ENCODE data around the gene DSP. TPM values are rescaled to one million over a fixed set of nuclear protein-coding genes. Genes with fewer than 3 reads are reported as not detected.

Gene DSP
- total RNA-seq, 1 donor from 2014 or later = 109 TPM

- TF ChIP-seq, protein P1, sequence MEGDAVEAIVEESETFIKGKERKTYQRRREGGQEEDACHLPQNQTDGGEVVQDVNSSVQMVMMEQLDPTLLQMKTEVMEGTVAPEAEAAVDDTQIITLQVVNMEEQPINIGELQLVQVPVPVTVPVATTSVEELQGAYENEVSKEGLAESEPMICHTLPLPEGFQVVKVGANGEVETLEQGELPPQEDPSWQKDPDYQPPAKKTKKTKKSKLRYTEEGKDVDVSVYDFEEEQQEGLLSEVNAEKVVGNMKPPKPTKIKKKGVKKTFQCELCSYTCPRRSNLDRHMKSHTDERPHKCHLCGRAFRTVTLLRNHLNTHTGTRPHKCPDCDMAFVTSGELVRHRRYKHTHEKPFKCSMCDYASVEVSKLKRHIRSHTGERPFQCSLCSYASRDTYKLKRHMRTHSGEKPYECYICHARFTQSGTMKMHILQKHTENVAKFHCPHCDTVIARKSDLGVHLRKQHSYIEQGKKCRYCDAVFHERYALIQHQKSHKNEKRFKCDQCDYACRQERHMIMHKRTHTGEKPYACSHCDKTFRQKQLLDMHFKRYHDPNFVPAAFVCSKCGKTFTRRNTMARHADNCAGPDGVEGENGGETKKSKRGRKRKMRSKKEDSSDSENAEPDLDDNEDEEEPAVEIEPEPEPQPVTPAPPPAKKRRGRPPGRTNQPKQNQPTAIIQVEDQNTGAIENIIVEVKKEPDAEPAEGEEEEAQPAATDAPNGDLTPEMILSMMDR (IDR thresholded peaks at IDR 0.05; ENCODE audit: unreplicated experiment) = no peak
- Mint-ChIP-seq H3K27ac (ENCODE audit: unreplicated experiment) (no peak overlapping the region), H3K4me3 (ENCODE audit: unreplicated experiment) (no peak overlapping the region), H3K36me3 (ENCODE audit: low read depth, unreplicated experiment) (peaks cover 39% of the 10 kb centered on the region), H3K27me3 (ENCODE audit: unreplicated experiment) (peaks cover 2% of the 10 kb centered on the region), H3K4me1 (ENCODE audit: unreplicated experiment) (no peaks in the 10 kb centered on the region), H3K9me3 (ENCODE audit: unreplicated experiment) (no peaks in the 10 kb centered on the region)
- no peak for DNase-seq (ENCODE audit: low spot score)
Measured at GRCh38 chr6:7562769-7563168, 21.3 kb downstream of the DSP start.

- no peak for DNase-seq (ENCODE audit: low spot score)
- Mint-ChIP-seq H3K27ac (ENCODE audit: unreplicated experiment) (no peak overlapping the region), H3K4me1 (ENCODE audit: unreplicated experiment) (no peaks in the 10 kb centered on the region), H3K9me3 (ENCODE audit: unreplicated experiment) (no peaks in the 10 kb centered on the region), H3K4me3 (ENCODE audit: unreplicated experiment) (no peak overlapping the region), H3K36me3 (ENCODE audit: low read depth, unreplicated experiment) (peaks cover 45% of the 10 kb centered on the region), H3K27me3 (ENCODE audit: unreplicated experiment) (peaks cover 2% of the 10 kb centered on the region)
- TF ChIP-seq, protein P1 (IDR thresholded peaks at IDR 0.05; ENCODE audit: unreplicated experiment) = no peak
Measured at GRCh38 chr6:7566107-7566506, 24.6 kb downstream of the DSP start.

- Mint-ChIP-seq H3K4me1 (ENCODE audit: unreplicated experiment) (no peaks in the 10 kb centered on the region), H3K27ac (ENCODE audit: unreplicated experiment) (peak overlapping the region; percentile 52), H3K36me3 (ENCODE audit: low read depth, unreplicated experiment) (peaks cover 48% of the 10 kb centered on the region), H3K27me3 (ENCODE audit: unreplicated experiment) (peaks cover 2% of the 10 kb centered on the region), H3K9me3 (ENCODE audit: unreplicated experiment) (no peaks in the 10 kb centered on the region), H3K4me3 (ENCODE audit: unreplicated experiment) (no peak overlapping the region)
- no peak for DNase-seq (ENCODE audit: low spot score)
- TF ChIP-seq, protein P1 (IDR thresholded peaks at IDR 0.05; ENCODE audit: unreplicated experiment) = no peak
Measured at GRCh38 chr6:7566617-7567173, 25.2 kb downstream of the DSP start.

- Mint-ChIP-seq H3K4me1 (ENCODE audit: unreplicated experiment) (no peaks in the 10 kb centered on the region), H3K9me3 (ENCODE audit: unreplicated experiment) (no peaks in the 10 kb centered on the region), H3K27ac (ENCODE audit: unreplicated experiment) (peak overlapping the region; percentile 31), H3K27me3 (ENCODE audit: unreplicated experiment) (peaks cover 2% of the 10 kb centered on the region), H3K36me3 (ENCODE audit: low read depth, unreplicated experiment) (peaks cover 45% of the 10 kb centered on the region), H3K4me3 (ENCODE audit: unreplicated experiment) (no peak overlapping the region)
- TF ChIP-seq, protein P1 (IDR thresholded peaks at IDR 0.05; ENCODE audit: unreplicated experiment) = no peak
- DNase-seq (ENCODE audit: low spot score) = no peak
Measured at GRCh38 chr6:7568021-7568420, 26.6 kb downstream of the DSP start.

DNA sequence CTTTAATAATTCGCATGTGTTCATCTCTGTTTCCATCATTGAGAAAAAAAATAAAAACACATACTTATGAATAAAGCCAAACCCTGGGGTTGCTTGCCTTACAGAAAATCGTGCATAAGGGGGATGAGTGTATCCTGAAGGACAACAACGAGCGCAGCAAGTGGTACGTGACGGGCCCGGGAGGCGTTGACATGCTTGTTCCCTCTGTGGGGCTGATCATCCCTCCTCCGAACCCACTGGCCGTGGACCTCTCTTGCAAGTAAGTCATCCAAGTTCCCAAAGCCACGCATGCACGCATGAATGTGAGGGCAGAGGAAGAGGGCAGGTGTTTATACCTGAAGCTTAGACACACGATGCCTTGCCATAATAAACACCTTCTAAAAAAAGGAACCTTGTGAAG lies 27.6 kb downstream of the DSP start:
- H3K9me3 Mint-ChIP-seq (ENCODE audit: unreplicated experiment) = no peaks in the 10 kb centered on the region
- H3K27ac Mint-ChIP-seq (ENCODE audit: unreplicated experiment) = no peak overlapping the region
- no peak overlapping the region for H3K4me3 Mint-ChIP-seq (ENCODE audit: unreplicated experiment)
- H3K4me1 Mint-ChIP-seq (ENCODE audit: unreplicated experiment) = no peaks in the 10 kb centered on the region
- DNase-seq (ENCODE audit: low spot score) = no peak
- TF ChIP-seq, protein P1 (IDR thresholded peaks at IDR 0.05; ENCODE audit: unreplicated experiment) = no peak
- H3K27me3 Mint-ChIP-seq (ENCODE audit: unreplicated experiment) = peaks cover 2% of the 10 kb centered on the region
- peaks cover 44% of the 10 kb centered on the region for H3K36me3 Mint-ChIP-seq (ENCODE audit: low read depth, unreplicated experiment)
